ENCODE measurements around the gene SNAP47. TPM values are rescaled to one million over a fixed set of nuclear protein-coding genes. Genes with fewer than 3 reads are reported as not detected.

The SNAP47 gene
- total RNA-seq, 1 donor from 2014 or later, result 29.6 TPM

DNA sequence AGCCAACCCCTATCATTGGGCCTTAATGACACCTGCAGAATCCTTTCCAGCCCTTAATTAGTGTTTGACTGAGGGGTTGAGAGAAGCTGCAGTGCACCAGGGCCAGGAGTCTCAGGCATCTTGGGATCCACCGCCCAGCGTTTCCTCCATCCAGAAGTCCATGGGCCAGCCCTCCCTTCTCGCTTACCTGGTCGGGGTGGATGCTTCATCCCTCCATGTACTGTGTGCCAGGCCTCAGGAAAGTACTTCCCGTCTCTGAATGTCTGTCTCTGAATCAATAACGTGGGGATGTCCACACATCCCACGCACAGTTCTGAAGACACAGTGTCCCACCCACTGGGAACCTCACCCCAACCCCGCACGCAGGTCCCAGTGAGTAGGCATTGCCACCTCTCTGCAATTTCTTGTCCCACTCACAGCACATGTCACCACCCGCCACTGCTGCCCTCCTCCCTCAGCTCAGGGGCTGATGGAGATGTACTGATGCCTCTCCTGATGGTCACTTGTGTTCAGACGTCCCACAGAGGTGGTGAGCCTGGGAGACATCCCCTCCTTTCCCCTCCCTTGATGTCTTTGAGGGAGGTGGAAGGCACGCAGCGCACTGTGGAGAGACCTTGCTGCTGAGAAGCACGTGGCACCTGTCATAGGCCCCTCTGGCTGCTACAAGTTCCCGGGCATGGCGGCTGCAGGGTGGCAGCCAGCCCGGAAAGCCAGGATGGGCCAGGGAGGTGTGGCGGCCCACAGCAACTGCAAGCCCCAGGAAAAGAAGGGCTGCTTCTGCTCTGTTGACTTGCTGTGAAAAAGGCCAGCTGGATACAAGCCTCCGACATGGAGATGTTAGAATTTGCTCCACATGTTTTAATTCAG lies 50.8 kb downstream of the SNAP47 start:
- no peak for TF ChIP-seq CTCF (IDR thresholded peaks at IDR 0.05)
- no peaks in the 10 kb centered on the region for H3K9me3 Mint-ChIP-seq (ENCODE audit: unreplicated experiment)
- no peak overlapping the region for H3K4me3 Mint-ChIP-seq (ENCODE audit: unreplicated experiment)
- peaks cover 12% of the 10 kb centered on the region for H3K36me3 Mint-ChIP-seq (ENCODE audit: unreplicated experiment)
- peak; percentile 64 for DNase-seq (ENCODE audit: extremely low spot score, unreplicated experiment)
- H3K27me3 Mint-ChIP-seq (ENCODE audit: unreplicated experiment), result peaks cover 5% of the 10 kb centered on the region
- H3K4me1 Mint-ChIP-seq (ENCODE audit: unreplicated experiment), result peaks cover 23% of the 10 kb centered on the region
- no peak overlapping the region for H3K27ac Mint-ChIP-seq (ENCODE audit: unreplicated experiment)

DNA sequence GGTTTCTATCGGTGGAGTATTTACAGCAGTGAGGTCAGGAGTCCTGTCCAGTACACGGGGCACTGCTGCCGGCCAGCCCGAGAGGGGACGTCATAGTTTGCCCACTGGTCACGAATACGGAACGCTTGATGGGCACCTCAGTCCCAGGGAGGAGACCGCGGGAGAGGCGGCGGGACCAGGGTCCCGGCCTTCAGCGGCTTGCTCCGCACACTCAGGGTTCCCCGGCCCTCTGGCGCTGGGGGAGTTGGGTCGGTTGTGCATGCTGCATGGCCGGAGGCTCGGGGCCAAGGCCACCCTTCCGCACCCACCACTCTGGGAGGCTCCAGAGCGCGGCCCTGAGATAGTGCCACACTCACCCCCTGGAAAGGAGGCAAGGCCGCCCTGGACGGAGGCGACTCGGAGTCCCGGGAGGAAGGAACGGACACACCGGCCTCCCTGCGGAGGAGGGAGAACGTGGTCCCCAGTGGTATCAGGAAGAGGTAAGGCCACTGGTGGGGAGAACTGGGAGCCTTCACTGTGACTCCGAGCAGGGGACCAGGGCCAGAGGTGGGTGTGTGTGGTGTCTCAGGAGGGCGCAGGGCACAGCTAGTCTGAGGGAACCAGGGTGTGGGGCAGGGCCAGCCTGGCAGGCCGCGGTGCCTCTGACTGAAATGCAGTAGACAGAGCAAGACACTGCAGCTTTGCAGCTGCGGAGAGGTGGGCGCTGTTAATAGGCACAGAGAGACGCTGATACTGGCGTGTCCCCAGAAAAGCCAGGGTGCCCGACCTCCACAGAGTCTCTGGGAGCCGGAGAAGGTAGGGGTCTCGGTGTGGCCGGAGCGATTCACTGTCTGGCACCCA lies 51.7 kb downstream of the SNAP47 start:
- H3K4me3 Mint-ChIP-seq (ENCODE audit: unreplicated experiment), result peak overlapping the region; percentile 72
- H3K27ac Mint-ChIP-seq (ENCODE audit: unreplicated experiment), result peak overlapping the region; percentile 14
- peak; percentile 81 for DNase-seq (ENCODE audit: extremely low spot score, unreplicated experiment)
- H3K36me3 Mint-ChIP-seq (ENCODE audit: unreplicated experiment), result peaks cover 12% of the 10 kb centered on the region
- peaks cover 23% of the 10 kb centered on the region for H3K4me1 Mint-ChIP-seq (ENCODE audit: unreplicated experiment)
- H3K27me3 Mint-ChIP-seq (ENCODE audit: unreplicated experiment), result peaks cover 5% of the 10 kb centered on the region
- H3K9me3 Mint-ChIP-seq (ENCODE audit: unreplicated experiment), result no peaks in the 10 kb centered on the region
- no peak for TF ChIP-seq CTCF (IDR thresholded peaks at IDR 0.05)

DNA sequence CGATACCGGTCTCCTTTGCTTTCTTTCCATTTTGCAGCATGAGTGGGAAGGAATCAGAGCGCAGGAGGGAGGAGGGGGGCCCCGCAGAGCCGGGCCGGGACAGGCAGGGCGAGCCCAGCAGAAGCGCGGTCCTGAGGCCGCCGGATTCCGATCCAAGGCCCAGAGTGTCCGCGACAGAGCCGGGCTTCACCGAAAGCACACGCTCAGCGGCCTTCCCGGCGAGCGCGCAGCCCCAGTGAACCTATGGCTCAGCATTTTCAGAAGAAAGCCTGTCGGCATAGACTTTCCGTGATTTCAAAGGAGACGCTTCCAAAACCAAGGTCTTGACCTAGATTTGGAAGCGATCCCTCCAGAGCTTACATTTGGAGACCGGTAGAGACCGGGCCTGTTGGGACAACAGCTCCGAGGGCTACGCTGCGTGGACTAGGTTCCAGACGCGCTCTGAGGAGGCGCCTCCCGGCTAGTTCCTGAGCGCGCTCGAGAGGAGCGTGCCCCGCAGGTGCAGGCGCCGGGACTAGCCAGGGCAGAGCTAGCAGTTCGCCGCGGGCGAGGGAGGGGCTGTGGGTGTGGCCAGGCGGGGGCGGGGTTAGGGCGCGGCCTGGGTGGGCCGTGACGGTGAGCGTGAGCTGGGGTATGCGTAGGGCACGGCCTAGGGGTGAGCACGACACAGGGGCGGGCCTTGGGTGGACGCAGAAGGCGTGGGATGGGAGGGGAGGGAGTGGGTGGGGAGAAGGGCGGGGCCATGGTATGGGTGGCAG lies 52.5 kb downstream of the SNAP47 start:
- TF ChIP-seq CTCF (IDR thresholded peaks at IDR 0.05), result no peak
- Mint-ChIP-seq H3K4me1 (ENCODE audit: unreplicated experiment) (peaks cover 31% of the 10 kb centered on the region), H3K27ac (ENCODE audit: unreplicated experiment) (peak overlapping the region; percentile 14), H3K27me3 (ENCODE audit: unreplicated experiment) (peaks cover 5% of the 10 kb centered on the region), H3K9me3 (ENCODE audit: unreplicated experiment) (no peaks in the 10 kb centered on the region), H3K36me3 (ENCODE audit: unreplicated experiment) (peaks cover 5% of the 10 kb centered on the region), H3K4me3 (ENCODE audit: unreplicated experiment) (peak overlapping the region; percentile 72)
- DNase-seq (ENCODE audit: extremely low spot score, unreplicated experiment), result peak; percentile 86

GRCh38 chr1:227788271-227789083 lies 53.2 kb downstream of the SNAP47 start:
- Mint-ChIP-seq H3K4me3 (ENCODE audit: unreplicated experiment) (peak overlapping the region; percentile 71), H3K9me3 (ENCODE audit: unreplicated experiment) (no peaks in the 10 kb centered on the region), H3K36me3 (ENCODE audit: unreplicated experiment) (no peaks in the 10 kb centered on the region), H3K4me1 (ENCODE audit: unreplicated experiment) (peaks cover 39% of the 10 kb centered on the region), H3K27ac (ENCODE audit: unreplicated experiment) (no peak overlapping the region), H3K27me3 (ENCODE audit: unreplicated experiment) (peaks cover 5% of the 10 kb centered on the region)
- no peak for TF ChIP-seq CTCF (IDR thresholded peaks at IDR 0.05)
- peak; percentile 83 for DNase-seq (ENCODE audit: extremely low spot score, unreplicated experiment)
